Measurements from ENCODE around the gene TTC3.
"Not testable (repeated sequence)": the region's sequence is repeated elsewhere in the genome, so short reads cannot be mapped to it uniquely, and the experiment has no call there.

The TTC3 gene

GRCh38 chr21:37093977-37094376, 20.9 kb downstream of the TTC3 start:
- no peak overlapping the region for H2AFZ ChIP-seq
- H3K4me3 ChIP-seq (ENCODE audit: low read depth, low read length): no peak overlapping the region
- H3K4me2 ChIP-seq (ENCODE audit: low read length): no peak overlapping the region
- no peak for TF ChIP-seq CTCF (IDR thresholded peaks at IDR 0.05)
- H3K79me2 ChIP-seq: no peaks in the 10 kb centered on the region
- no peaks in the 10 kb centered on the region for H3K4me1 ChIP-seq
- H3K9ac ChIP-seq: no peak overlapping the region
- no peaks in the 10 kb centered on the region for H3K9me3 ChIP-seq (ENCODE audit: control insufficient read depth, low read length)
- no peak overlapping the region for H3K27ac ChIP-seq
- H3K27me3 ChIP-seq (ENCODE audit: control insufficient read depth, insufficient read depth, low read length): no peaks in the 10 kb centered on the region
- no peaks in the 10 kb centered on the region for H3K36me3 ChIP-seq (ENCODE audit: control insufficient read depth, insufficient read depth, low read length)

GRCh38 chr21:37095821-37096220, 22.8 kb downstream of the TTC3 start:
- Histone ChIP-seq H3K9ac (no peak overlapping the region), H3K79me2 (no peaks in the 10 kb centered on the region), H2AFZ (no peak overlapping the region), H3K9me3 (ENCODE audit: control insufficient read depth, low read length) (no peaks in the 10 kb centered on the region), H3K36me3 (ENCODE audit: control insufficient read depth, insufficient read depth, low read length) (no peaks in the 10 kb centered on the region), H3K27me3 (ENCODE audit: control insufficient read depth, insufficient read depth, low read length) (no peaks in the 10 kb centered on the region), H3K4me3 (ENCODE audit: low read depth, low read length) (no peak overlapping the region), H3K27ac (no peak overlapping the region), H3K4me1 (no peaks in the 10 kb centered on the region), H3K4me2 (ENCODE audit: low read length) (no peak overlapping the region)
- TF ChIP-seq CTCF (IDR thresholded peaks at IDR 0.05): no peak

GRCh38 chr21:37098751-37099150, 25.7 kb downstream of the TTC3 start:
- H3K27ac ChIP-seq: no peak overlapping the region
- H3K36me3 ChIP-seq (ENCODE audit: control insufficient read depth, insufficient read depth, low read length): no peaks in the 10 kb centered on the region
- no peaks in the 10 kb centered on the region for H3K4me1 ChIP-seq
- H3K4me3 ChIP-seq (ENCODE audit: low read depth, low read length): no peak overlapping the region
- no peaks in the 10 kb centered on the region for H3K79me2 ChIP-seq
- H2AFZ ChIP-seq: no peak overlapping the region
- H3K4me2 ChIP-seq (ENCODE audit: low read length): no peak overlapping the region
- no peaks in the 10 kb centered on the region for H3K9me3 ChIP-seq (ENCODE audit: control insufficient read depth, low read length)
- no peaks in the 10 kb centered on the region for H3K27me3 ChIP-seq (ENCODE audit: control insufficient read depth, insufficient read depth, low read length)
- no peak for TF ChIP-seq CTCF (IDR thresholded peaks at IDR 0.05)
- H3K9ac ChIP-seq: no peak overlapping the region

- Histone ChIP-seq H2AFZ (no peak overlapping the region), H3K27ac (no peak overlapping the region), H3K4me1 (no peaks in the 10 kb centered on the region), H3K4me3 (ENCODE audit: low read depth, low read length) (no peak overlapping the region), H3K79me2 (no peaks in the 10 kb centered on the region), H3K27me3 (ENCODE audit: control insufficient read depth, insufficient read depth, low read length) (no peaks in the 10 kb centered on the region), H3K9me3 (ENCODE audit: control insufficient read depth, low read length) (no peaks in the 10 kb centered on the region), H3K9ac (no peak overlapping the region), H3K4me2 (ENCODE audit: low read length) (no peak overlapping the region), H3K36me3 (ENCODE audit: control insufficient read depth, insufficient read depth, low read length) (no peaks in the 10 kb centered on the region)
- TF ChIP-seq CTCF (IDR thresholded peaks at IDR 0.05): no peak
Measured at GRCh38 chr21:37100316-37100715, 27.3 kb downstream of the TTC3 start.

- Histone ChIP-seq H3K4me2 (ENCODE audit: low read length) (no peak overlapping the region), H3K9ac (no peak overlapping the region), H3K27ac (no peak overlapping the region), H3K4me1 (no peaks in the 10 kb centered on the region), H2AFZ (no peak overlapping the region), H3K79me2 (no peaks in the 10 kb centered on the region), H3K4me3 (ENCODE audit: low read depth, low read length) (no peak overlapping the region), H3K27me3 (ENCODE audit: control insufficient read depth, insufficient read depth, low read length) (no peaks in the 10 kb centered on the region), H3K36me3 (ENCODE audit: control insufficient read depth, insufficient read depth, low read length) (no peaks in the 10 kb centered on the region), H3K9me3 (ENCODE audit: control insufficient read depth, low read length) (no peaks in the 10 kb centered on the region)
- no peak for TF ChIP-seq CTCF (IDR thresholded peaks at IDR 0.05)
Measured at GRCh38 chr21:37101384-37101783, 28.3 kb downstream of the TTC3 start.

GRCh38 chr21:37102746-37103145, 29.7 kb downstream of the TTC3 start:
- not testable (repeated sequence) for H3K4me1 ChIP-seq; H3K4me3 ChIP-seq (ENCODE audit: low read depth, low read length); H3K27ac ChIP-seq; H3K4me2 ChIP-seq (ENCODE audit: low read length); H3K9ac ChIP-seq; H2AFZ ChIP-seq; H3K36me3 ChIP-seq (ENCODE audit: control insufficient read depth, insufficient read depth, low read length); H3K9me3 ChIP-seq (ENCODE audit: control insufficient read depth, low read length); H3K79me2 ChIP-seq; H3K27me3 ChIP-seq (ENCODE audit: control insufficient read depth, insufficient read depth, low read length)
